ENCODE measurements around the gene KIAA1549. TPM values are rescaled to one million over a fixed set of nuclear protein-coding genes. Genes with fewer than 3 reads are reported as not detected.

KIAA1549 gene
- total RNA-seq, 1 donor from 2014 or later = 5.8 TPM

- Histone ChIP-seq H3K4me3 (ENCODE audit: low read depth, low read length) (no peak overlapping the region), H3K36me3 (ENCODE audit: control insufficient read depth, insufficient read depth, low read length) (peaks cover 1% of the 10 kb centered on the region), H3K27me3 (ENCODE audit: control insufficient read depth, insufficient read depth, low read length) (no peaks in the 10 kb centered on the region)
- no peak for DNase-seq (ENCODE audit: low read depth)
- TF ChIP-seq, protein P1, sequence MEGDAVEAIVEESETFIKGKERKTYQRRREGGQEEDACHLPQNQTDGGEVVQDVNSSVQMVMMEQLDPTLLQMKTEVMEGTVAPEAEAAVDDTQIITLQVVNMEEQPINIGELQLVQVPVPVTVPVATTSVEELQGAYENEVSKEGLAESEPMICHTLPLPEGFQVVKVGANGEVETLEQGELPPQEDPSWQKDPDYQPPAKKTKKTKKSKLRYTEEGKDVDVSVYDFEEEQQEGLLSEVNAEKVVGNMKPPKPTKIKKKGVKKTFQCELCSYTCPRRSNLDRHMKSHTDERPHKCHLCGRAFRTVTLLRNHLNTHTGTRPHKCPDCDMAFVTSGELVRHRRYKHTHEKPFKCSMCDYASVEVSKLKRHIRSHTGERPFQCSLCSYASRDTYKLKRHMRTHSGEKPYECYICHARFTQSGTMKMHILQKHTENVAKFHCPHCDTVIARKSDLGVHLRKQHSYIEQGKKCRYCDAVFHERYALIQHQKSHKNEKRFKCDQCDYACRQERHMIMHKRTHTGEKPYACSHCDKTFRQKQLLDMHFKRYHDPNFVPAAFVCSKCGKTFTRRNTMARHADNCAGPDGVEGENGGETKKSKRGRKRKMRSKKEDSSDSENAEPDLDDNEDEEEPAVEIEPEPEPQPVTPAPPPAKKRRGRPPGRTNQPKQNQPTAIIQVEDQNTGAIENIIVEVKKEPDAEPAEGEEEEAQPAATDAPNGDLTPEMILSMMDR (IDR thresholded peaks at IDR 0.05; ENCODE audit: insufficient read depth, low read length, poor library complexity, severe bottlenecking) = no peak
Measured at GRCh38 chr7:138918756-138919155, 62.4 kb downstream of the KIAA1549 start.

DNA sequence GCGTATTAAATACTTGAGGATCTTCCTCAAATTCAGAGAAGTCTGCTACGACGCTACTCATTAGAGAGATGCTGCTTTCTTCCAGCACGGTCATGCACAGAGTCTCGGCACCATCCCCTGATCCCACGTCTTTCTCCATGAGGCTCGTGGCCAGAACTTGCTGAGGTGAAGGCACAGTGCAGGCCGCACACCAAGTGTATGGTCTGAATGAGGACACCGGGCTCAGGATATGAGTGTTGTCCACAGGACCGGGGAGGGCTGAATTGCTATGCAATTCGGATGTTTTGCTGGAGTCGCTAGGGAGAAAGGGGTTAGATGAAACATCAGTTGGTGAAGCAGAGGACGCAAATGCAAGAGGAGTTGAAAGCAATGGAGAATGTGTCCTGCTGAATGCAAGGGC is 63.0 kb downstream of the KIAA1549 start:
- H3K27me3 ChIP-seq (ENCODE audit: control insufficient read depth, insufficient read depth, low read length) = no peaks in the 10 kb centered on the region
- TF ChIP-seq, protein P1 (IDR thresholded peaks at IDR 0.05; ENCODE audit: insufficient read depth, low read length, poor library complexity, severe bottlenecking) = no peak
- no peak overlapping the region for H3K4me3 ChIP-seq (ENCODE audit: low read depth, low read length)

GRCh38 chr7:138917771-138918170 is 63.4 kb downstream of the KIAA1549 start:
- no peak for DNase-seq (ENCODE audit: low read depth)
- H3K36me3 ChIP-seq (ENCODE audit: control insufficient read depth, insufficient read depth, low read length) = peaks cover 1% of the 10 kb centered on the region
- H3K27me3 ChIP-seq (ENCODE audit: control insufficient read depth, insufficient read depth, low read length) = no peaks in the 10 kb centered on the region
- no peak overlapping the region for H3K4me3 ChIP-seq (ENCODE audit: low read depth, low read length)
- TF ChIP-seq, protein P1 (IDR thresholded peaks at IDR 0.05; ENCODE audit: insufficient read depth, low read length, poor library complexity, severe bottlenecking) = no peak

More for the DNA sequence above, 63.0 kb downstream of the KIAA1549 start:
- peaks cover 1% of the 10 kb centered on the region for H3K36me3 ChIP-seq (ENCODE audit: control insufficient read depth, insufficient read depth, low read length)
- no peak for DNase-seq (ENCODE audit: low read depth)

- no peak overlapping the region for H3K4me3 ChIP-seq (ENCODE audit: low read depth, low read length)
- H3K36me3 ChIP-seq (ENCODE audit: control insufficient read depth, insufficient read depth, low read length) = peaks cover 1% of the 10 kb centered on the region
- TF ChIP-seq, protein P1 (IDR thresholded peaks at IDR 0.05; ENCODE audit: insufficient read depth, low read length, poor library complexity, severe bottlenecking) = no peak
- DNase-seq (ENCODE audit: low read depth) = no peak
- no peaks in the 10 kb centered on the region for H3K27me3 ChIP-seq (ENCODE audit: control insufficient read depth, insufficient read depth, low read length)
Measured at GRCh38 chr7:138916731-138917130, 64.5 kb downstream of the KIAA1549 start.

- TF ChIP-seq, protein P1 (IDR thresholded peaks at IDR 0.05; ENCODE audit: insufficient read depth, low read length, poor library complexity, severe bottlenecking) = no peak
- Histone ChIP-seq H3K36me3 (ENCODE audit: control insufficient read depth, insufficient read depth, low read length) (peaks cover 1% of the 10 kb centered on the region), H3K27me3 (ENCODE audit: control insufficient read depth, insufficient read depth, low read length) (no peaks in the 10 kb centered on the region), H3K4me3 (ENCODE audit: low read depth, low read length) (no peak overlapping the region)
- no peak for DNase-seq (ENCODE audit: low read depth)
Measured at GRCh38 chr7:138916275-138916674, 64.9 kb downstream of the KIAA1549 start.

GRCh38 chr7:138913783-138914182 is 67.4 kb downstream of the KIAA1549 start:
- peaks cover 1% of the 10 kb centered on the region for H3K36me3 ChIP-seq (ENCODE audit: control insufficient read depth, insufficient read depth, low read length)
- H3K27me3 ChIP-seq (ENCODE audit: control insufficient read depth, insufficient read depth, low read length) = no peaks in the 10 kb centered on the region
- no peak overlapping the region for H3K4me3 ChIP-seq (ENCODE audit: low read depth, low read length)
- DNase-seq (ENCODE audit: low read depth) = no peak
- TF ChIP-seq, protein P1 (IDR thresholded peaks at IDR 0.05; ENCODE audit: insufficient read depth, low read length, poor library complexity, severe bottlenecking) = no peak
